ENCODE measurements around the gene GRIP2. TPM values are rescaled to one million over a fixed set of nuclear protein-coding genes. Genes with fewer than 3 reads are reported as not detected.

Gene GRIP2
- total and polyA plus RNA-seq, 2 donors (not counting 1 experiment from before 2014, with no cell fraction given): under 0.01 to 0.87 TPM

DNA sequence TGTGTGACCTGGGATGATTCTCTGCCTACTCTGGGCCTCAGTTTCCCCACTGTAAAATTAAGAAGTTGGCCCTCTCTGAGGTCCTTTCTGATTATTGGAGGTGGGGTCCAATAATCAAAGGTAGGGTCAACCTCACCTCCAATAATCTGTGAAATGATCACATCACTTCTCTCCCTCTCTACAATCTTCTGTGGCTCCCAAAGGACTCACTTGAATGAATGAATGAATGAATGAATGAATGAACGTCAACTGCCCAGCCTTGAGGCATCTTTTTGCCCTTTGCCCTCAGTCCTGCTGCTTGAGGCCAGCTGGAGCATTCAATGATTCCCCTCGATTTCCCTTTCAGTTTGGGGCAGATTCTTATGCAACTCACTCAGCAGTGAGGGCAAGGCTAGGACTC, 26.7 kb upstream of the GRIP2 start:
- Histone ChIP-seq H3K4me1 (ENCODE audit: control insufficient read depth, extremely low read depth, insufficient read depth, low read length) (no peaks in the 10 kb centered on the region), H3K9me3 (ENCODE audit: control insufficient read depth, insufficient read depth, low read depth, low read length) (no peaks in the 10 kb centered on the region), H3K79me2 (ENCODE audit: control insufficient read depth, insufficient read depth, low read length) (no peaks in the 10 kb centered on the region), H4K20me1 (ENCODE audit: control insufficient read depth, extremely low read depth, insufficient read depth, low read length) (no peaks in the 10 kb centered on the region), H3K36me3 (ENCODE audit: control insufficient read depth, insufficient read depth, low read length) (no peaks in the 10 kb centered on the region), H3K27ac (ENCODE audit: insufficient read depth, low read length) (no peak overlapping the region), H3K4me2 (ENCODE audit: extremely low read depth, insufficient read depth, low read length) (no peak overlapping the region), H3K9ac (ENCODE audit: insufficient read depth, low read length) (no peak overlapping the region), H3K27me3 (ENCODE audit: control insufficient read depth, insufficient read depth, low read length) (peaks cover 4% of the 10 kb centered on the region), H2AFZ (ENCODE audit: low read length) (no peak overlapping the region), H3K4me3 (replicated peaks in 1 of 4; ENCODE audit: control extremely low read depth in 1 of 4, insufficient read depth in 1 of 4, low read depth in 3 of 4, low read length in 4 of 4) (no peak overlapping the region)
- DNase-seq (ENCODE audit: low read depth in 2 of 2): no peak
- TF ChIP-seq, protein P1, sequence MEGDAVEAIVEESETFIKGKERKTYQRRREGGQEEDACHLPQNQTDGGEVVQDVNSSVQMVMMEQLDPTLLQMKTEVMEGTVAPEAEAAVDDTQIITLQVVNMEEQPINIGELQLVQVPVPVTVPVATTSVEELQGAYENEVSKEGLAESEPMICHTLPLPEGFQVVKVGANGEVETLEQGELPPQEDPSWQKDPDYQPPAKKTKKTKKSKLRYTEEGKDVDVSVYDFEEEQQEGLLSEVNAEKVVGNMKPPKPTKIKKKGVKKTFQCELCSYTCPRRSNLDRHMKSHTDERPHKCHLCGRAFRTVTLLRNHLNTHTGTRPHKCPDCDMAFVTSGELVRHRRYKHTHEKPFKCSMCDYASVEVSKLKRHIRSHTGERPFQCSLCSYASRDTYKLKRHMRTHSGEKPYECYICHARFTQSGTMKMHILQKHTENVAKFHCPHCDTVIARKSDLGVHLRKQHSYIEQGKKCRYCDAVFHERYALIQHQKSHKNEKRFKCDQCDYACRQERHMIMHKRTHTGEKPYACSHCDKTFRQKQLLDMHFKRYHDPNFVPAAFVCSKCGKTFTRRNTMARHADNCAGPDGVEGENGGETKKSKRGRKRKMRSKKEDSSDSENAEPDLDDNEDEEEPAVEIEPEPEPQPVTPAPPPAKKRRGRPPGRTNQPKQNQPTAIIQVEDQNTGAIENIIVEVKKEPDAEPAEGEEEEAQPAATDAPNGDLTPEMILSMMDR (conservative IDR thresholded peaks at IDR 0.05 in 1 of 2, IDR thresholded peaks at IDR 0.05 in 1 of 2; ENCODE audit: low read depth in 1 of 2, low read length in 2 of 2): no peak
- TF ChIP-seq EZH2 (IDR thresholded peaks at IDR 0.05; ENCODE audit: low read length, missing control alignments): no peak

DNA sequence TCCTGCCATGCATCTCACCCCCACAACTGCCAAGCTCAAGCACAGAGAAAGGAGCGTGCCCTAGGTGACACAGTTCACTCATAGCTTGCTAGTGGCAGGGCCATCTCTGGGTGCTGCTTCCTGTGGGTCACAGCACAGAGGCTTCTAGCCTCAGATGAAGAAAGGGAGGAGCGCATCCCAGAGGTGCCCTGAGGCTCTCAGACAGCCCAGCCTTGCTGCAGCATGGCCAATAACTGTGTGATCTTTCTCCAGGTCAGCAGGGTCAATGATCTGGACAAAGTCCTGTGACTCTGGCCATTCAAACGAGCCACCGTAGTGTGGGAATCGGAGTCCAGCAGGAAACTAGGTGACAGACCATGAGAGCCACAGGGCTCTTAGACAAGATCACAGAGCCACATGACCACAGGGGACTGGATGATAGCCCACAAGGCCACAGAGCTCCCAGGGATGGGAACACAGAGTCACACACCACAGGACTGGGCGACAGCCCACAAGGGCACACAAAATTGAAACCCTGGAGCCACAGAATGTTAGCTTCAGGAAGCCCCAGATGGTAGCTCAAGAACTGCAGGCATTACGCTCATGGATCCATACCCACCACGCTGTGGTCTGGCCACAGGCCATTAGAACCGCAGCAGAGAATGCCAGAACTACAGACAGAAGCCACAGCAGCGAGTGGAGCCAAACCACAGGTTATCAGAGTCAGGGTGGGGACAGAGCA, 25.9 kb upstream of the GRIP2 start:
- Histone ChIP-seq H3K4me1 (ENCODE audit: control insufficient read depth, extremely low read depth, insufficient read depth, low read length) (no peaks in the 10 kb centered on the region), H3K9me3 (ENCODE audit: control insufficient read depth, insufficient read depth, low read depth, low read length) (no peaks in the 10 kb centered on the region), H4K20me1 (ENCODE audit: control insufficient read depth, extremely low read depth, insufficient read depth, low read length) (no peaks in the 10 kb centered on the region), H3K4me3 (replicated peaks in 1 of 4; ENCODE audit: control extremely low read depth in 1 of 4, insufficient read depth in 1 of 4, low read depth in 3 of 4, low read length in 4 of 4) (no peak overlapping the region), H3K4me2 (ENCODE audit: extremely low read depth, insufficient read depth, low read length) (no peak overlapping the region), H3K36me3 (ENCODE audit: control insufficient read depth, insufficient read depth, low read length) (no peaks in the 10 kb centered on the region), H3K27me3 (ENCODE audit: control insufficient read depth, insufficient read depth, low read length) (peaks cover 4% of the 10 kb centered on the region), H3K79me2 (ENCODE audit: control insufficient read depth, insufficient read depth, low read length) (no peaks in the 10 kb centered on the region), H3K9ac (ENCODE audit: insufficient read depth, low read length) (no peak overlapping the region), H3K27ac (ENCODE audit: insufficient read depth, low read length) (no peak overlapping the region), H2AFZ (ENCODE audit: low read length) (no peak overlapping the region)
- peak in 1 of 2 donors; percentile 79 for DNase-seq (ENCODE audit: low read depth in 2 of 2)
- no peak for TF ChIP-seq EZH2 (IDR thresholded peaks at IDR 0.05; ENCODE audit: low read length, missing control alignments)
- TF ChIP-seq, protein P1 (conservative IDR thresholded peaks at IDR 0.05 in 1 of 2, IDR thresholded peaks at IDR 0.05 in 1 of 2; ENCODE audit: low read depth in 1 of 2, low read length in 2 of 2): no peak

DNA sequence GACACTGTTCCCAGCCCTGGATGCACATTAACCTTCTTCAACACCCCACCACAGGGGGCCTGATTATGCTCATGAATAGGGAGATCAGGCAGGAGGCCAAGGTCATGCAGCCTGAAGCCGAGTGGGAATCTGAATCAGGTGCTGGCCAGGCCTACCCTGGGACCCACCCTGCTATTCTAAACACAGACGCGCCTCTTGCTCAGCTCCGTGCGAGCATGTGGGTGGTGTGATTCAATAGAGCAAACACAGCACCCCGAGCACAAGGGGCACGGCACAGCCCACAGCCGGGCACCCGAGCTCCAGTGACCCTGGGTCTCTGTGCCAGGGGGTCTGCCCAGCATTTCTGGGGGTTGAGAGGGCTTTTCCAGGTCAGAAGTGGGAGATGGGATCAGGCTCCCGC, 24.6 kb upstream of the GRIP2 start:
- no peak overlapping the region for H3K4me3 ChIP-seq (replicated peaks in 1 of 4; ENCODE audit: control extremely low read depth in 1 of 4, insufficient read depth in 1 of 4, low read depth in 3 of 4, low read length in 4 of 4)
- H2AFZ ChIP-seq (ENCODE audit: low read length): no peak overlapping the region
- H3K36me3 ChIP-seq (ENCODE audit: control insufficient read depth, insufficient read depth, low read length): no peaks in the 10 kb centered on the region
- no peak for TF ChIP-seq EZH2 (IDR thresholded peaks at IDR 0.05; ENCODE audit: low read length, missing control alignments)
- TF ChIP-seq, protein P1 (conservative IDR thresholded peaks at IDR 0.05 in 1 of 2, IDR thresholded peaks at IDR 0.05 in 1 of 2; ENCODE audit: low read depth in 1 of 2, low read length in 2 of 2): no peak
- no peak overlapping the region for H3K27ac ChIP-seq (ENCODE audit: insufficient read depth, low read length)
- no peaks in the 10 kb centered on the region for H3K27me3 ChIP-seq (ENCODE audit: control insufficient read depth, insufficient read depth, low read length)
- no peaks in the 10 kb centered on the region for H3K79me2 ChIP-seq (ENCODE audit: control insufficient read depth, insufficient read depth, low read length)
- H4K20me1 ChIP-seq (ENCODE audit: control insufficient read depth, extremely low read depth, insufficient read depth, low read length): no peaks in the 10 kb centered on the region
- no peak overlapping the region for H3K4me2 ChIP-seq (ENCODE audit: extremely low read depth, insufficient read depth, low read length)
- H3K4me1 ChIP-seq (ENCODE audit: control insufficient read depth, extremely low read depth, insufficient read depth, low read length): no peaks in the 10 kb centered on the region
- no peaks in the 10 kb centered on the region for H3K9me3 ChIP-seq (ENCODE audit: control insufficient read depth, insufficient read depth, low read depth, low read length)
- no peak for DNase-seq (ENCODE audit: low read depth in 2 of 2)
- no peak overlapping the region for H3K9ac ChIP-seq (ENCODE audit: insufficient read depth, low read length)
